Measurements from ENCODE around the gene PAGE3.

Gene PAGE3, protein sequence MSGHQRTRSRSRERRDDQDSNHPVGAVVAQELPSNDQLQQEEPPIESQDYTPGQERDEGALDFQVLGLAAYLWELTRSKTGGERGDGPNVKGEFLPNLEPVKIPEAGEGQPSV

DNA sequence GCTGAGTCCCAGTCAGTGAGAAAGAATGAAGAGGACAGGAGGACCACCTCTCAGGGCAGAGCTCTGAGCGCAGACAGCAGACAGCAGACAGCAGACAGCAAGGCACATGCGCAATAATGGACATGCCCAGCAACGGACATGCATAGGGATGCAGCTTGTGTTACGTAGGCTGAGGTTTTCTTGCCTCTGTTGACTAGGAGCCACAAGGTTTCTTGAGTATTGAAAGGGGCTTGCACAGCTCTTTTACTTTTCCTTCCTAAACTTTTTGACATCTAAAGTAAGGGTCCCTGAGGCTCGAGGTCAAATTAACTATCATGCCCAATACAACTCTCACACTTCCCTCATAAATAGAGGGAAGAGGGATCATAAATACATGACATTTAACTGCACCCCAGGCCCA is at the start of gene PAGE3:
TSS of gene PAGE3 (minus strand) at position 101 of the 400 bp plus-strand sequence. CDS start 1,013 bp downstream, outside the sequence.
- DNase-seq: no peak

DNA sequence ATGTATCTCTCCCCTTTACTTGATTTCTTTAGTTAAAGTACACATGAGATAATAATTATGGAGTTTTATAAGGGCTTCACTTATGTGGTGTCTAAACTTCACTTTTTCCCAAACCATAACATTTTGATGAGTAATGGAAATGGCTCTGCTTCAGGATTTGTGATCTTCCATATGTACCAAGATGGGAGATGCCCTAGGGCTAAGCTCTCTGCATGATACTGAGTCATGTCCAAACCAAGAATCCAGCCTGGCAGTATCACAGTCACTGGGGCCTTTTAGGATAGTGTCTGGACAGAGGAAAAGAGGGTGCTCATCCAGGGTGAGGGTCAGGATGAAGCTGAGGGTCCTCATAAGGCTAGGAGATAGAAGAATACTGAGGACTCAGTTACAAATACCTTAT is 47.9 kb upstream of the PAGE3 start:
- DNase-seq: no peak

DNA sequence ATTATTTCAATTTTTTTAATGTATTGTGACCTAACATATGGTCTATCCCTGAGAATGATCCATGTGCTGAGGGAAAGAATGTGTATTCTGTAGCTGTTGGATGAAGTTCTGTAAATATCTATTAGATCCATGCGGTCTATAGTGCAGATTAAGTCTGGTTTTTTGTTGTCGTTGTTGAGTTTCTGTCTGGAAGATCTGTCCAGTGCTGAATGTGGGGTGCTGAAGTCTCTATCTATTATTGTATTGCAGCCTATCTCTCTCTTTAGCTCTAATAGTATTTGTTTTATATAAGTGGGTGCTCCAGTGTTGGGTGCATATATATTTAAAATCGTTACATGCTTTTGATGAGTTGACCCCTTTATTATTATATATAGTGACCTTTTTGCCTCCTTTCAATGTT is 26.2 kb upstream of the PAGE3 start:
- DNase-seq: no peak

GRCh38 chrX:55279832-55280231 is 15.1 kb upstream of the PAGE3 start:
- DNase-seq: no peak

DNA sequence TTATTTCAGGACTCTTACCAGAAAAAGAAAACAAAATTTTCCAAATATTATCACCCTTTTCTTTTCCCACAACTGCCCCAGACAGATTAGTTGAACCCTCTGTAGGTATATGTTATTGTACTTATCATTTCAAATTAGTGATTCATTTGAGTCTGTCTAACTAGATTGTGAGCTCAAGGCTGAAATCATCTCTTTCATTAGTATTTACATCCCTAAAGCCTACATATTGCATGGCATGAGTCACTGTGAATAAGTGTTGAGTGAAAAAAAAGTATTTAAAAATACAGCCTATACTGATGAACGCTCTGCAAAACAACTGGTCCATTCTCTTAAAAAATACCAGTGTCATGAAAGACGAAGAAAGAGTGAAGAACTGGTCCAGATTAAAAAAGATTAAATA is 3.9 kb downstream of the PAGE3 start:
- no peak for DNase-seq

DNA sequence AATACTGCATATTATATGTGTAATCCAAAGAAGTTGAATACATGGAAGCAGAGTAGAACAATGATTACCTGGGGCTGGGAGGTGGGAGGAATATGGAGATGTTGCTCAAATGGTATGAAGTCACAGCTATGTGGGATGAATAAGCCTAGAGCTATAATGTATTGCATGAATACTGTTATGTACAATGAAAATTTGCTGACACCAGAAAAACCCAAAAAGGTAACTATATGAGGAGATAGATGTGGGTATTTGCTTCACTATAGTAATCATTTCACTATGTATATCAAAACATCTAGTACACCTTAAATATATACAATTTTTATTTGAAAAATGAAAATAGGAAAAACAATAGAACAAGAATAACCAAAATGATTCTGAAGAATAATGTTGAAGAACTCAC is 11.2 kb downstream of the PAGE3 start:
- DNase-seq: no peak

DNA sequence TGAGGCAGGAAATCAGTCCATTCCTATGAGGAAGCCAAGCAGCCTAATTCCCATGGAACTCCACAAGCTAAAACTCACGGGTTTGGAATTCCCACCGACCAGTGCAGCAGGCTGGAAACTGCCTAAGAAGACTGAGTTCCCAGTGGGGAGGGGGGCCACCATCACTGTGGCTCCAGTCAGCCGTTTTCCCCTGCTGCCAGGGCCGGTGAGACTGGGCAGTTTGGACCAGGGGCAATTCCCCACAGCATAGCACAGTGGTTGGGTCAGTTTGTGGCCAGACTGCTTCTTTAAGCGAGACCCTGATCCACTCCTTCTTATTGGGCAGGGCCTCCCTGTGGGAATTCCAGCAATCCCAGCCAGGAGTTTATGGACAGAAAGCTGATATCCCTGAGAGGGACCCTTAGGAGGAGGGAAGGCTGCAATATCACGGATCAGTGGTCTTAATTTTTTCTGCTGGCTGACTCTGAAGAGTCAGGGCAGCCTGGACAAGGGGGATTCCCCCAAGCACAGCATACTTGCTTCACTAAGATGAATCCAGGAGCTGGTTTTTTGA is 23.9 kb downstream of the PAGE3 start:
- DNase-seq: no peak

DNA sequence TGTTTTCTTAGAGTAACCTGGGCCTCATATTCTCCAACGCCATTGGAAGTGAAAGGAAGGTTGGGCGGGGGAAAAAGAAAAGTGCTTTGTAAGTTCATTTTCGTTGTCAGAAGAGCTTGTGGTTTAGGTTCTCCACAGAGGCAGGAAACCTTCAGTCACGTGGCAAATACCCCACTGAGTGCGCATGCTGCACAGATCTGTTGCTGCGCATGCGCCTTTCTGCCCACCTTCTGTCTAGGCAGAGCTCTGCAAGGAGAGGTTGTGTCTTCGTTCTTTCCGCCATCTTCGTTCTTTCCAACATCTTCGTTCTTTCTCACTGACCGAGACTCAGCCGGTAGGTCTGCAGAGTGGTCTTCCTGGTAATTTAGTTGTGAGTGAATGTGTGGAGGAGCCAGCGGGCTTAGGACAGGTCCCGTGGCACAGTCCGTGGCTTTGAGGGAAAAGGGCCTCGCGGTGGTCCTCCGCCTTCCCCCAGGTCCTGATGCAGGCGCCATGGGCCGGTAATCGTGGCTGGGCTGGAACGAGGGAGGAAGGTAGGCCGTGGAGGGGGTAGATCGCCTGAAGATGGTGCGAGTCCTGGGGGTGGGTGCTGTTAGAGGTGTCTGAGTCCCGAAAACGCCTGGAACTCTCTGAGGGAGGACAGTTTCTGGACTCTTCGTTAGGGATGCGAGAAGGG is 44.5 kb downstream of the PAGE3 start, which contains the start of gene PAGE5:
TSS of gene PAGE5 (plus strand) at position 228 of the 676 bp plus-strand sequence. CDS start 1,037 bp downstream, outside the sequence.
- no peak for DNase-seq

DNA sequence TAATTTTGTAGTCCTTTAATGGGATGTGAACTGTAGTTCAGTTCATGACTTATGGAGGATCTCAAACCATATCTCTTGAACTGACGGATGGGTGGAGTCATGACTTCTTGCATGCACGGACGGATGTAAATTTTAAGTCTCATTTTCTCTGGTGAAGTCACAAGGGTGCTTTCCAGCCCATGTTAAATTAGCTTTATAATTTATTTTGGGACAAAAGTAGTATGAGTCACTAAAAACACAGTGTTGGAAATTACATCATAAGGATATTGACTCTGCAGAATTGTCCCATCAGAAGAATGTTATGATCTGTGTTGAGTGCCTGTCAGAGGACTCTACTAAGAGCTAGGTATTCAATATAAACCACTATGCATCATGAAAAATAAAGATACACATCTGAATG is 51.3 kb downstream of the PAGE3 start:
- no peak for DNase-seq

DNA sequence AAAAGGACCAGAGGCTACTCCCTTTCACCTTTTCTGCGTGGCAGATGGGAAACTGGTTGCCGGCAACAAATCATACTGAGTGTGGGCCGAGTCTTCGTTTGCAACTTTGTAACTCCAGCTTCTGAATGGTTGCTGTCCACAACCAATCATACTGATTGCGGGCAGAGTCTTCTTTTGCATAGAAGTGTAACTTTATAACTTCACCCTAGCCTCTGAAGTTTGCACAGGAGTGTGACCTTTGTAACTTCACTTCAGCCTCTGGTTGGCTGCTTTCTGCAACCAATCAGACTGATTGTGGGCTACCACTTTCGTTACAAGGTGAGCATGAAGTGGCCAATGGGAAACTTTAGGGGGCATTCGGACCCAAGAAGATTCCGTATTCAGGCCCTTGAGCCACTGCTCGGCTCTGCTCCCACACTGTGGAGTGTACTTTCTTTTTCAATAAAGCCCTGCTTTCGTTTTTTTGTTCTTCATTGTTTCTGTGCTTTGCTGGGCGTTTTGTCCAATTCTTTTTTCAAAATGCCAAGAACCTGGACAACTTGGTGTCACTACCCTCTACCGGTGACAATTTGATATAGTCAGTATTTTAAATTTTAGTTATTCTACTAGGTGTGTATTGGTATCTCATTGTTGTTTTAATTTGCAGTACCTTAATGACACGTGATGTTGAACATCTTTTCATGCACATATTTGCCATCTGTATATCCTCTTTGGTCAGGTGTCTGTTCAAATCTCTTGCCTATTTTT is 53.6 kb downstream of the PAGE3 start:
- no peak for DNase-seq
